Adrenal gland (tissue), 12 donors: ENCODE measurements around the gene TRAPPC1. TPM values are rescaled to one million over a fixed set of nuclear protein-coding genes. Genes with fewer than 3 reads are reported as not detected.

Experiments
- DNase-seq, 7 donors: peaks; one replicate each; pipeline ENCODE4 v3.0.0-alpha.2; 2019 to 2020
- H3K27ac ChIP-seq, 5 donors: fragments of 200-600 bp; sonication (generic) in 4 of 5; 1 replicate in 3 of 5; 2 replicates in 2 of 5; pipeline versions ENCODE4 v1.5.1 to v1.8.0; 2016 to 2020; ENCODE audit warnings: mild to moderate bottlenecking in 1 of 5
- H3K27me3 ChIP-seq: fragments of 200-600 bp; 2 replicates; pipeline ENCODE4 v1.8.0; 2021
- H3K36me3 ChIP-seq, 2 donors: fragments of 200-600 bp; replicated peaks in 1 of 2; 1 replicate in 1 of 2; 2 replicates in 1 of 2; pipeline versions ENCODE4 v1.5.1 to v1.8.0; 2018 to 2022
- H3K4me1 ChIP-seq, 2 donors: fragments of 200-600 bp; replicated peaks in 1 of 2; 1 replicate in 1 of 2; 2 replicates in 1 of 2; pipeline versions ENCODE4 v1.5.1 to v1.8.0; 2018 to 2021
- H3K4me3 ChIP-seq, 4 donors: fragments of 200-600 bp; sonication (generic) in 3 of 4; one replicate each; pipeline ENCODE4 v1.5.1; 2016 to 2018
- H3K9me3 ChIP-seq, 3 donors: fragments of 200-600 bp; sonication (generic) in 1 of 3; replicated peaks in 1 of 3; 1 replicate in 2 of 3; 2 replicates in 1 of 3; pipeline versions ENCODE4 v1.5.1 to v1.8.0; 2016 to 2021
- CTCF ChIP-seq, 6 experiments: fragments of 450-650 bp in 4 of 6; fragments of 200-600 bp in 2 of 6; sonication (generic) in 1 of 6; IDR thresholded peaks; 1 replicate in 5 of 6; 2 replicates in 1 of 6; pipeline versions ENCODE4 v1.5.1 to v1.8.0; 2016 to 2021; ENCODE audit warnings: antibody characterized with exemption in 6 of 6, mild to moderate bottlenecking in 2 of 6, moderate library complexity in 1 of 6
- POLR2A ChIP-seq, 2 donors: fragments of 450-650 bp; IDR thresholded peaks; one replicate each; pipeline ENCODE4 v1.6.1; 2017; ENCODE audit warnings: antibody characterized with exemption in 2 of 2, mild to moderate bottlenecking in 2 of 2, moderate library complexity in 1 of 2
- WGBS, 4 donors: extraction: QIAGEN DNeasy Blood & Tissue Kit in 2 of 4; methylation state at CpG; one replicate each; pipeline versions ENCODE4 v1.1.5 to v1.1.7; 2013 to 2017; 5-methylcytosine and 5-hydroxymethylcytosine counted together
- intact Hi-C, 2 donors: fragments of 100-400 bp; cut with DNase I; formaldehyde crosslinking; loops; one replicate each; pipeline versions ENCODE4 v1.14.1 to v1.15.0; 2022 to 2023
- polyA plus RNA-seq, 3 donors: library from polyadenylated mRNA; stranded (reverse); fragments of 200-250 nt in 2 of 3; fragments of 350-450 nt in 1 of 3; fragmentation: Illumina TruSeq in 1 of 3; extraction: RNeasy Lipid Tissue Mini Kit (QIAGEN cat#74804) in 1 of 3; gene quantifications; one replicate each; pipeline ENCODE4 v1.2.3, GENCODE V29; 2013 to 2014
- total RNA-seq, 9 donors: library from RNA; depleted of rRNA in 4 of 9; stranded (reverse); fragments of >200 nt in 4 of 9; fragments of 120-200 nt in 1 of 9; fragmentation: NEBNext Ultra II Directional in 1 of 9; extraction: Animal tissue kit (Norgen Biotek cat#: 25700) in 1 of 9; gene quantifications; one replicate each; pipeline versions ENCODE4 v1.1.0 to v1.2.4, GENCODE V29; 2013 to 2023
- donor health status: healthy with polysubstance abuse.
- donor health status: Bipolar disorder and iron deficiency.
- donor health status: DM: yes; HTN: yes; CAD: no.
- donor health status: DM: no; HTN: no; CAD: no.
- donor health status: DM: no; HTN: no; CAD: no.
- donor health status: DM: yes; HTN: yes; CAD: no.

Gene TRAPPC1
- total and polyA plus RNA-seq, 12 donors, result 32.2 to 220 (median 121) TPM

GRCh38 chr17:7977039-7977438 is 45.3 kb upstream of the TRAPPC1 start:
- Histone ChIP-seq H3K36me3 (no peaks in the 10 kb centered on the region), H3K4me1 (no peaks in the 10 kb centered on the region), H3K27ac (no peak overlapping the region), H3K9me3 (no peaks in the 10 kb centered on the region), H3K27me3 (no peaks in the 10 kb centered on the region), H3K4me3 (no peak overlapping the region)
- WGBS, 4 donors, result 78 to 82% (median 81%) methylated on average over 4 of the region's 4 CpGs
- intact Hi-C loops, result no loop called here
- DNase-seq, result no peak
- no peak for TF ChIP-seq POLR2A (IDR thresholded peaks at IDR 0.05)

GRCh38 chr17:7974638-7975131 is 42.9 kb upstream of the TRAPPC1 start:
- no peak overlapping the region for H3K4me3 ChIP-seq
- intact Hi-C loops, result no loop called here

GRCh38 chr17:7972131-7972785 is 40.5 kb upstream of the TRAPPC1 start:
- intact Hi-C loops, result no loop called here
- peak in 2 of 6 experiments; percentile 9 to 22 for TF ChIP-seq CTCF (IDR thresholded peaks at IDR 0.05)
- no peak for TF ChIP-seq POLR2A (IDR thresholded peaks at IDR 0.05)
- no peak for DNase-seq
- Histone ChIP-seq H3K4me3 (no peak overlapping the region), H3K9me3 (no peaks in the 10 kb centered on the region), H3K27ac (no peak overlapping the region), H3K4me1 (no peaks in the 10 kb centered on the region), H3K27me3 (no peaks in the 10 kb centered on the region), H3K36me3 (no peaks in the 10 kb centered on the region)
- WGBS, 4 donors, result 89 to 94% (median 92%) methylated on average over 7 to 8 of the region's 8 CpGs

More at GRCh38 chr17:7974638-7975131, 42.9 kb upstream of the TRAPPC1 start:
- no peaks in the 10 kb centered on the region for H3K4me1 ChIP-seq
- no peaks in the 10 kb centered on the region for H3K9me3 ChIP-seq
- DNase-seq, result no peak
- H3K27ac ChIP-seq, result no peak overlapping the region
- no peak for TF ChIP-seq POLR2A (IDR thresholded peaks at IDR 0.05)
- TF ChIP-seq CTCF (IDR thresholded peaks at IDR 0.05), result no peak
- H3K36me3 ChIP-seq, result no peaks in the 10 kb centered on the region
- no peaks in the 10 kb centered on the region for H3K27me3 ChIP-seq

GRCh38 chr17:7971651-7972050 is 39.9 kb upstream of the TRAPPC1 start:
- Histone ChIP-seq H3K27me3 (no peaks in the 10 kb centered on the region), H3K4me3 (no peak overlapping the region), H3K36me3 (no peaks in the 10 kb centered on the region), H3K9me3 (no peaks in the 10 kb centered on the region), H3K27ac (no peak overlapping the region), H3K4me1 (no peaks in the 10 kb centered on the region)
- DNase-seq, result no peak
- intact Hi-C loops, result no loop called here
- WGBS, 4 donors, result 77 to 83% (median 81%) methylated on average over 4 of the region's 4 CpGs
- TF ChIP-seq CTCF (IDR thresholded peaks at IDR 0.05) (no peak), POLR2A (IDR thresholded peaks at IDR 0.05) (no peak)

- H3K27me3 ChIP-seq, result peaks cover 4% of the 10 kb centered on the region
- intact Hi-C loops, result loop anchor here in 1 of 2 donors (10.0 kb wide), 1 partner anchor 265 kb away; the partner anchor contains the start of gene EFNB3
- DNase-seq, result no peak
- peaks cover 0 to 6% (median 0%) of the 10 kb centered on the region in 3 donors for H3K9me3 ChIP-seq
- H3K4me1 ChIP-seq, result no peaks in the 10 kb centered on the region
- H3K4me3 ChIP-seq, result no peak overlapping the region
- H3K36me3 ChIP-seq, result no peaks in the 10 kb centered on the region
- TF ChIP-seq CTCF (IDR thresholded peaks at IDR 0.05), result no peak
- TF ChIP-seq POLR2A (IDR thresholded peaks at IDR 0.05), result no peak
- H3K27ac ChIP-seq, result no peak overlapping the region
- WGBS, 4 donors, result 72 to 81% (median 78%) methylated on average over 6 of the region's 6 CpGs
Observed at GRCh38 chr17:7969433-7969832, 37.7 kb upstream of the TRAPPC1 start.
